MM.1S (cell line): ENCODE measurements around the gene HOXC6.

Source experiments
- DNase-seq: peaks from one replicate; pipeline ENCODE4 v3.0.0-alpha.2; 2015
- H2AFZ ChIP-seq: fragments of 300-600 bp; sonication (generic); 2 replicates; pipeline ENCODE4 v1.6.0; 2016; ENCODE audit warnings: antibody characterized with exemption, low read length
- H3F3A ChIP-seq: fragments of 300-600 bp; sonication (generic); 2 replicates; pipeline ENCODE4 v1.6.1; 2016; ENCODE audit warnings: mild to moderate bottlenecking, antibody characterized with exemption, low read length, moderate library complexity, mixed read lengths; ENCODE audit not compliant: insufficient read depth
- H3K27ac ChIP-seq: fragments of 300-600 bp; sonication (generic); 2 replicates; pipeline ENCODE4 v1.5.1; 2016; ENCODE audit warnings: mild to moderate bottlenecking, low read length
- H3K27me3 ChIP-seq: fragments of 300-600 bp; sonication (generic); replicated peaks from 2 replicates; pipeline ENCODE4 v1.6.0; 2016; ENCODE audit warnings: low read length; ENCODE audit not compliant: insufficient read depth
- H3K36me3 ChIP-seq: fragments of 300-600 bp; sonication (generic); replicated peaks from 2 replicates; pipeline ENCODE4 v1.6.1; 2016; ENCODE audit warnings: mild to moderate bottlenecking, low read length, mixed read lengths; ENCODE audit not compliant: insufficient read depth
- H3K4me1 ChIP-seq: fragments of 300-600 bp; sonication (generic); 2 replicates; pipeline ENCODE4 v1.6.1; 2016; ENCODE audit warnings: low read length, mixed read lengths
- H3K4me2 ChIP-seq: fragments of 300-600 bp; sonication (generic); 2 replicates; pipeline ENCODE4 v1.6.0; 2016; ENCODE audit warnings: low read depth, low read length
- H3K4me3 ChIP-seq: fragments of 300-600 bp; sonication (generic); 2 replicates; pipeline ENCODE4 v1.5.1; 2016; ENCODE audit warnings: low read length, mixed read lengths
- H3K79me2 ChIP-seq: fragments of 300-600 bp; sonication (generic); 2 replicates; pipeline ENCODE4 v1.6.1; 2016; ENCODE audit warnings: mixed run types, low read length, mixed read lengths
- H3K9ac ChIP-seq: fragments of 300-600 bp; sonication (generic); 2 replicates; pipeline ENCODE4 v1.6.1; 2016; ENCODE audit warnings: low read length, mixed read lengths
- H3K9me2 ChIP-seq: fragments of 300-600 bp; sonication (generic); replicated peaks from 2 replicates; pipeline ENCODE4 v1.6.1; 2016; ENCODE audit warnings: mild to moderate bottlenecking, low read length, mixed read lengths; ENCODE audit not compliant: insufficient read depth
- H3K9me3 ChIP-seq: fragments of 300-600 bp; sonication (generic); replicated peaks from 2 replicates; pipeline ENCODE4 v1.6.1; 2016; ENCODE audit warnings: mild to moderate bottlenecking, low read length, mixed read lengths; ENCODE audit not compliant: insufficient read depth
- H4K20me1 ChIP-seq: fragments of 300-600 bp; sonication (generic); 2 replicates; pipeline ENCODE4 v1.6.1; 2016; ENCODE audit warnings: mild to moderate bottlenecking, low read length, moderate library complexity, mixed read lengths; ENCODE audit not compliant: insufficient read depth
- CTCF ChIP-seq: fragments of 300-600 bp; sonication (generic); IDR thresholded peaks from 2 replicates; pipeline ENCODE4 v1.5.1; 2016; ENCODE audit warnings: antibody characterized with exemption, low read length, mixed read lengths
- EZH2 ChIP-seq: fragments of 300-600 bp; sonication (generic); optimal IDR thresholded peaks from 2 replicates; pipeline ENCODE3; 2017; ENCODE audit warnings: low read depth, mild to moderate bottlenecking, antibody characterized with exemption, low read length, mixed read lengths
- EZH2phosphoT487 ChIP-seq: fragments of 300-600 bp; sonication (generic); IDR thresholded peaks from 2 replicates; pipeline ENCODE4 v1.6.1; 2018; ENCODE audit warnings: antibody characterized with exemption, low read length

HOXC6 gene

GRCh38 chr12:54017027-54017788 is 11.0 kb upstream of the HOXC6 start:
- no peaks in the 10 kb centered on the region for H3K4me1 ChIP-seq
- H3K9ac ChIP-seq = no peak overlapping the region
- H3K4me2 ChIP-seq = peak overlapping the region; percentile 85
- no peaks in the 10 kb centered on the region for H3K79me2 ChIP-seq
- no peaks in the 10 kb centered on the region for H4K20me1 ChIP-seq
- peak overlapping the region; percentile 85 for H2AFZ ChIP-seq
- peak overlapping the region; percentile 69 for H3K4me3 ChIP-seq
- no peaks in the 10 kb centered on the region for H3K36me3 ChIP-seq
- H3F3A ChIP-seq = no peaks in the 10 kb centered on the region
- TF ChIP-seq CTCF (no peak), EZH2 (peak; percentile 27), EZH2phosphoT487 (no peak)
- no peak overlapping the region for H3K27ac ChIP-seq
- peaks cover 83% of the 10 kb centered on the region for H3K27me3 ChIP-seq
- H3K9me3 ChIP-seq = no peaks in the 10 kb centered on the region
- DNase-seq = no peak
- H3K9me2 ChIP-seq = no peaks in the 10 kb centered on the region

- Histone ChIP-seq H3K36me3 (no peaks in the 10 kb centered on the region), H3K27me3 (peaks cover 83% of the 10 kb centered on the region), H2AFZ (peak overlapping the region; percentile 85), H3K9me3 (no peaks in the 10 kb centered on the region), H3K79me2 (no peaks in the 10 kb centered on the region), H3K9me2 (no peaks in the 10 kb centered on the region), H3K9ac (no peak overlapping the region), H3K4me2 (peak overlapping the region; percentile 85), H3K4me1 (no peaks in the 10 kb centered on the region), H3K4me3 (peak overlapping the region; percentile 69), H3F3A (no peaks in the 10 kb centered on the region), H3K27ac (no peak overlapping the region), H4K20me1 (no peaks in the 10 kb centered on the region)
- DNase-seq = peak; percentile 56
- TF ChIP-seq EZH2phosphoT487 = no peak
Measured at GRCh38 chr12:54017878-54018467, 10.3 kb upstream of the HOXC6 start.

GRCh38 chr12:54018468-54018984 is 9.7 kb upstream of the HOXC6 start:
- TF ChIP-seq EZH2 (no peak), EZH2phosphoT487 (no peak), CTCF (no peak)
- Histone ChIP-seq H3K9me3 (no peaks in the 10 kb centered on the region), H3K36me3 (no peaks in the 10 kb centered on the region), H3K4me1 (no peaks in the 10 kb centered on the region), H3K4me3 (peak overlapping the region; percentile 69; the same call in 1 of the 2 replicates), H3K27ac (no peak overlapping the region), H3F3A (no peaks in the 10 kb centered on the region), H3K27me3 (peaks cover 83% of the 10 kb centered on the region), H4K20me1 (no peaks in the 10 kb centered on the region), H3K4me2 (peak overlapping the region; percentile 85; the same call in 1 of the 2 replicates), H2AFZ (peak overlapping the region; percentile 85), H3K79me2 (no peaks in the 10 kb centered on the region), H3K9ac (no peak overlapping the region), H3K9me2 (no peaks in the 10 kb centered on the region)
- no peak for DNase-seq
